NT2/D1 (cell line): Measurements from ENCODE around the gene ABL1.
A peak's percentile ranks its signal among the peaks of the same experiment; 100 is the strongest.

Source experiments
- DNase-seq: peaks from one replicate; pipeline ENCODE4 v3.0.0-alpha.2; 2011; ENCODE audit warnings: low read depth, low spot score
- H3K27me3 ChIP-seq: 2 replicates; pipeline ENCODE4 v1.6.0; 2011; ENCODE audit warnings: mild to moderate bottlenecking; ENCODE audit not compliant: insufficient read length, insufficient read depth
- H3K36me3 ChIP-seq: 2 replicates; pipeline ENCODE4 v1.6.1; 2011; ENCODE audit warnings: mild to moderate bottlenecking, low read length, mixed read lengths; ENCODE audit not compliant: insufficient read depth, insufficient read length
- H3K4me1 ChIP-seq: 2 replicates; pipeline ENCODE4 v1.5.1; 2011; ENCODE audit not compliant: insufficient read depth, insufficient read length
- H3K4me3 ChIP-seq: 2 replicates; pipeline ENCODE4 v1.5.1; 2011; ENCODE audit warnings: low read depth; ENCODE audit not compliant: insufficient read length
- H3K9ac ChIP-seq: 2 replicates; pipeline ENCODE4 v1.6.0; 2011; ENCODE audit warnings: low read depth; ENCODE audit not compliant: insufficient read length
- H3K9me3 ChIP-seq: 2 replicates; pipeline ENCODE4 v1.5.1; 2011; ENCODE audit warnings: mild to moderate bottlenecking, low read length; ENCODE audit not compliant: insufficient read depth
- SUZ12 ChIP-seq: IDR thresholded peaks from 2 replicates; pipeline ENCODE4 v1.6.1; 2011; ENCODE audit not compliant: insufficient read length, insufficient read depth; ENCODE audit errors: extremely low read depth
- YY1 ChIP-seq: IDR thresholded peaks from 2 replicates; pipeline ENCODE4 v1.6.1; 2011; ENCODE audit not compliant: insufficient read length, insufficient read depth
- ZNF274 ChIP-seq: IDR thresholded peaks from 2 replicates; pipeline ENCODE4 v1.6.1; 2011; ENCODE audit warnings: mild to moderate bottlenecking, low read depth, low read length

Gene ABL1

DNA sequence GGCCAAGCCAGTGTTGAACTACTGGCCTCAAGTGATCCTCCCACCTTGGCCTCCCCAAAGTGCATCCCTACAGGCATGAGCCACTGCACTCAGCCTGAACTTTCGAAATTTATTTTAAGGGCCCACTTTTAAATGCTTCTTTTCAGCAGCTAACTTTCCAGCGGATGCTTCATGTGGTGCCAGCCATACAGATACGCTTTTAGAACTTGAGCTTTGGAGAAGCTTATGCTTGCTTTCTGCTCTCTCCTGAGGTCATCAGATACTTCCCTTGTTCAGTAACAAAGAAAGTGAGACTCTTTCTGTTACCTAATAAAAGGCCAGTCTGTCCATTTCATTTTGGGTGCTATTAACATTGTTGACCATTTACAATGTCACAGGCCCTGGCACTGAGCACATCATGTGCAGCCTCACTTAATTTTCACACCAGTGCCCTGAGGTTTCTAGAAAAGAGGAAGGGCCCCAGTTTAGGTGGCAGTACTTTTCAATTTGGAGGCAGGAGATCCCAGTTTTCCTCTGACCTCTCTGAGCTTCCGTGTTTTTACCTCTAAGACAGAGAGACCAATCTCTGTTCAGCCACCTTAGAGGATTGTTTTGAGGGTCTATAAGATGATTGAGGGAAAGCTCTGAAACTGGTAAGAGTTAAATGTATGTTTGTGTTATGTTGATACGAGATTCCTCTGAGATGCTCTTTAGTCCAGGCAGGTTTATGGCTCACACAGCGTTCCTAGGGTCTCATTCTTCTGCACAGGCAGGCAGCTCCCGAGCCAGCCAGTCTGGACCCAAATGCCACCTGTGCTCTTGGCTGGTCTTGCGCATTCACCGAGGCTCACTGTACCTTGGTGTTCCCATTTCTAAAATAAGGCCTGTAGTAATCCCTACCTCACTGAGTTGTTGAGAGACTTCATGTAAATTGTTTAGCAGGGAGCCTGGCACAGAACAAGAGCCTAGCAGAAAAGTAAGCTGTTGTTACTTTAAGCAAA, 4.4 kb downstream of the ABL1 start:
- no peak for DNase-seq
- H3K9ac ChIP-seq, result no peak overlapping the region
- H3K4me1 ChIP-seq, result peaks cover 10% of the 10 kb centered on the region
- no peak overlapping the region for H3K4me3 ChIP-seq
- no peaks in the 10 kb centered on the region for H3K27me3 ChIP-seq
- H3K9me3 ChIP-seq, result no peaks in the 10 kb centered on the region
- no peak for TF ChIP-seq SUZ12
- TF ChIP-seq YY1, result no peak
- TF ChIP-seq ZNF274, result no peak
- peaks cover 16% of the 10 kb centered on the region for H3K36me3 ChIP-seq

DNA sequence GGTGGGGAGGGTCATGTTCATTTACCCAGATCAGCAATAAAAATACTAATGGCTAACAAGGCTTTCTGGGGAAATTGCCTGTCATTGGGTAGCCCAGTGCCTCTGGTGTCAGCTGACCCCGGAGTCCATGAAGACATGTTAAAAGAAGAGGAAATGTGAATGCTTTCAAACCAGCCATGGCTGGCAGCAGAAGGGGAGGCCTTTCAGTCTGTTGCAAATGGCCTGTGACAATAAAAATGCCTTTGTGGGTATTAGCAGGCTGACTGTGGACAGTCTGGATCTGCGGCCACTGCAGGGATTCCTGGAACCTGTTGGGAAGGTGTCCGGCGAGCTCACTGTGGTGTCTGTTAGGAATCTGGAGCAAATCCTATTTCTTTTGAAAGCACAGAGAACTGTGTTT, 7.5 kb downstream of the ABL1 start:
- no peaks in the 10 kb centered on the region for H3K27me3 ChIP-seq
- no peaks in the 10 kb centered on the region for H3K9me3 ChIP-seq
- H3K4me3 ChIP-seq, result no peak overlapping the region
- H3K4me1 ChIP-seq, result peaks cover 12% of the 10 kb centered on the region
- no peak overlapping the region for H3K9ac ChIP-seq
- TF ChIP-seq SUZ12 (no peak), YY1 (no peak), ZNF274 (no peak)
- peaks cover 19% of the 10 kb centered on the region for H3K36me3 ChIP-seq
- no peak for DNase-seq

DNA sequence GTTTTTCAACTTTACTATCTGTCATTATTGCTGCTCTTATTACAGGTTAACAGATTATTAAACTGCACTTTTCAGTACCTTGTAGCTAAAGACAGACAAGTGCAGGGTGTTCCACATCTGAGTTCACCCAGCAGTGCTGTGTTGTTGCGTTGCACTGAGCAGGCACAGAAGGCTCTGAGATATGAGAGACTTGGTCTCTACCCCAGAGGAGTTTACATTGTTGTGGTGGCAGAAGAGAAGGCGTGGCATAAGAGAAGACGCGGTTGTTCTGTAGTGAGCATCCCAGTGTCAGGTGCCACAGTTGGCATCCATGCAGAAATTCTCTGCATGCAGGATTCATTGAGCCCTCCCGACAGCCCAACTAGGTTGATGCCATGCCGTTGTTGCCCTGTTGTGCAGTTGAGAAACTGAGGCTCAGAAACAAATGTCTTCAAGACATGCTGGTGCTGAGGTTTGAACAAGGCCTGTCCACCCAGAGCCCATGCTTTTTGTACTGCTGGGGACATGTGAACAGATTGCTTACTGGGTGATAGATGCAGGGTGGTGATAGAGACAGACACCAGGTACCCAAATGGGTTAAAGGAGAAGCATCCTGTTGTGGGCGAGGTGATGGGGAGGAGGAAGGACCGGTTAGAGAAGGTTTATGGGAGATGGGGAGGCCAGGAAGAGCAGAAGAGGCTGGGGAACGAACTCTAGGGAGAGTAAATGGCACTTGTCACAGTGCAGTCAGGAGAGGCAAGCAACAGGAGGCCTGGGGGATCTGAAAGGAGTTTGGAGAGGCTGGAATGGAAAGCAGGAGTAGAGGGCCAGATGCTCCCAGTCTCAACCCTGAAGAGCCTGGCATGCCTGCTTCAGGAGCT, 8.2 kb downstream of the ABL1 start:
- no peak for TF ChIP-seq YY1
- no peak for TF ChIP-seq SUZ12
- no peak for DNase-seq
- H3K4me1 ChIP-seq, result peaks cover 12% of the 10 kb centered on the region

DNA sequence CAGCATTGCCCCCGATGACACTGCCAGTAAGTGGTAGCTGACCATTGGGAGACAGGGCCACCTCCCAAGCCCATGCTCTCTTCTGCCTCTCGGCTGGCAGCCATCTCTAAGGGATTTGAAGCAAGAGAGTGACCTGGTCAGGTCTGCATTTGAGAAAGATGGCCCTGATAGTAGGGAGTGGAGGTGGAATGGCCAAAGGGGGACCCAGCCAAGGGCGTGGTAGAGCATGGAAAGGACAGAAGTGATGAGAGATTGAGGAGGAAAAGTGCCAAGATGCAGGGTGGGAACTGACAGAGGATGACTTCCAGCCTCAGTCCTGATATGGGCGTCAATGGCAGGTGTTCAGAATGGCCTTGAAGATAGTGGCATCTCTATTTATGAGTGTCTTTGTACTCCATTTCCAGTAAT, 9.0 kb downstream of the ABL1 start:
- peaks cover 12% of the 10 kb centered on the region for H3K4me1 ChIP-seq

More for the DNA sequence above, 8.2 kb downstream of the ABL1 start:
- peak overlapping the region; percentile 4 for H3K9ac ChIP-seq
- H3K36me3 ChIP-seq, result peaks cover 19% of the 10 kb centered on the region
- no peaks in the 10 kb centered on the region for H3K27me3 ChIP-seq
- no peak overlapping the region for H3K4me3 ChIP-seq
- H3K9me3 ChIP-seq, result no peaks in the 10 kb centered on the region

DNA sequence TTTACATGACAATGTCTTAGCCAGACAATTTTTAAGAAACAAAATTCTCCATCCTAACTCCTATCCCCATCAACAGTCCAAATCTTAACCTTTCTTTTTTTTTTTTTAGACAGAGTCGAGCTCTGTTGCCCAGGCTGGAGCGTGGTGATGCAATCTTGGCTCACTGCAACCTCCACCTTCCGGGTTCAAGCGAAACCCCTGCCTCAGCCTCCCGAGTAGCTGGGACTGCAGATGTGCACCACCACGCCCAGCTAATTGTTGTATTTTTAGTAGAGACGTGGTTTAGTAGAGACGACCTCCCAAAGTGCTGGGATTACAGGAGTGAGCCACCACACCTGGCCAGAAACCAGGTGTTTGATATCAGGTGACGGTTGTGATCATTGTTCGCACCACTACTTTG, 10.2 kb downstream of the ABL1 start:
- peaks cover 21% of the 10 kb centered on the region for H3K36me3 ChIP-seq

More for the DNA sequence above, 9.0 kb downstream of the ABL1 start:
- no peak for DNase-seq
- Histone ChIP-seq H3K4me3 (no peak overlapping the region), H3K9me3 (no peaks in the 10 kb centered on the region), H3K27me3 (no peaks in the 10 kb centered on the region), H3K9ac (no peak overlapping the region), H3K36me3 (peaks cover 23% of the 10 kb centered on the region)
- TF ChIP-seq YY1 (no peak), ZNF274 (no peak), SUZ12 (no peak)

DNA sequence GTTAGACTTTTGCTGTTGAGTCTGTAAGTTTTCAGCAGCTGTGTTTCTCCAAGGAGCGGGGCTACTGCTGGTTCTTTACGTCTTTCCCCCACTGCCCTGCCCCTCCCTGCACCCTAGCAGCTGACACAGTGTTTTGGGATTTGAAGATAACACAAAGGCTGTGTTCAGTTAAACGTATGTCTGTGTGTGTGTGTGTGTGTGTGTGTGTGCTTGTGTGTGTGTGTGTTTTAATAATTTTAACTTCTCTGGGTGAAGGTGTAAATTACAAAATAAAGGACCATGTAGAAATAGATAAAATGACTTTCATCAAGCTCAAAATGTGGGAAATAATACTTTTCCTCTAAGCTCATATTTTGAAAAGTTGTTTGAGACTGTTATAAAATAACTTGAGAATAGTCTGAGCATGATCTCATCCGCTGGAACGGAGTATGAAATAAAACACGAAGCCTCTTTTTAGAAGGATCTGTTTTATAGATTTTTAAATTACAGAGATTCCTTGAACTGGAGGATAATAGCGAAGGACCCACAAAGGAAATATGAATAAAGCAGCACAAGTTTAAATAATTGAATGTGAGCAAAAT, 10.9 kb downstream of the ABL1 start:
- Histone ChIP-seq H3K36me3 (peaks cover 19% of the 10 kb centered on the region), H3K9me3 (no peaks in the 10 kb centered on the region), H3K4me3 (no peak overlapping the region), H3K4me1 (peaks cover 10% of the 10 kb centered on the region), H3K9ac (peak overlapping the region; percentile 39), H3K27me3 (no peaks in the 10 kb centered on the region)
- DNase-seq, result no peak
- TF ChIP-seq ZNF274, result no peak
- no peak for TF ChIP-seq YY1
- no peak for TF ChIP-seq SUZ12

More for the DNA sequence above, 10.2 kb downstream of the ABL1 start:
- peaks cover 10% of the 10 kb centered on the region for H3K4me1 ChIP-seq
- no peaks in the 10 kb centered on the region for H3K9me3 ChIP-seq
- no peak for DNase-seq
- no peak for TF ChIP-seq ZNF274
- TF ChIP-seq SUZ12, result no peak
- TF ChIP-seq YY1, result no peak
- no peaks in the 10 kb centered on the region for H3K27me3 ChIP-seq
- H3K4me3 ChIP-seq, result no peak overlapping the region
- H3K9ac ChIP-seq, result no peak overlapping the region
